NCI-H82 treated with DMSO at 0.1 percent for 48 hours (cell line): ENCODE data around the gene PLXNA2.

Experiments used
- DNase-seq: peaks from one replicate; lab custom pipeline; 2025; ENCODE audit not compliant: unreplicated experiment; lab: John Stamatoyannopoulos, UW

The PLXNA2 gene

DNA sequence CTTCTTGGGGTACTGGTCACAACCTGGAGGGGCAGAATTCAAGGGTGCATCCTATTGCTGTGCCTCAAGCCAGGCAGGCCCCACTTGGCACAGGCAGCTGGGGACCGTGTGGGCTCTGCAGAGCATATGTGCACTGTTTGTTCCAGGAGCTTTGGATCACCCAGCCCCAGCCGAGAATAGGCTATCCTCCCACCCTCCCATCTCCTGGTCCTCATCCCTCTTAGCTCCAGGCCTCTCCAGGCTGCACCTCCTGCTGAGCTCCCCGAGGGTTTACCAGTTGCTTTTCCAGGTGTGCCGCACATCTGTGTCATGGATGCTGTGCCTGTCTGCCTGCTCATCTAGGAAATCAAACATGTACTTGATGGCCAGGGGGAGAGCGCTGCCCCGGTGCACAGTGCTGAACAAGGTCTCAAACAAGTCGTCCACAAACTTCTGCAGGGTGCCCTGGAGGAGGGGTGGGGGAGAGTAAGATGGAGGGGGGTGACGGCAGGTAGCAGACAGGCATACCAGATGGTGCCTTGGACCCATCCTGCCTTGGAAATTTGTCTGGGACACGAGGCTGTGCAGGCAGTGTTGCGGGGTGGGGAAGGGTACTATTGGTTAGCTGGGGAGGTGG lies 212.8 kb downstream of the PLXNA2 start:
- DNase-seq = no peak

DNA sequence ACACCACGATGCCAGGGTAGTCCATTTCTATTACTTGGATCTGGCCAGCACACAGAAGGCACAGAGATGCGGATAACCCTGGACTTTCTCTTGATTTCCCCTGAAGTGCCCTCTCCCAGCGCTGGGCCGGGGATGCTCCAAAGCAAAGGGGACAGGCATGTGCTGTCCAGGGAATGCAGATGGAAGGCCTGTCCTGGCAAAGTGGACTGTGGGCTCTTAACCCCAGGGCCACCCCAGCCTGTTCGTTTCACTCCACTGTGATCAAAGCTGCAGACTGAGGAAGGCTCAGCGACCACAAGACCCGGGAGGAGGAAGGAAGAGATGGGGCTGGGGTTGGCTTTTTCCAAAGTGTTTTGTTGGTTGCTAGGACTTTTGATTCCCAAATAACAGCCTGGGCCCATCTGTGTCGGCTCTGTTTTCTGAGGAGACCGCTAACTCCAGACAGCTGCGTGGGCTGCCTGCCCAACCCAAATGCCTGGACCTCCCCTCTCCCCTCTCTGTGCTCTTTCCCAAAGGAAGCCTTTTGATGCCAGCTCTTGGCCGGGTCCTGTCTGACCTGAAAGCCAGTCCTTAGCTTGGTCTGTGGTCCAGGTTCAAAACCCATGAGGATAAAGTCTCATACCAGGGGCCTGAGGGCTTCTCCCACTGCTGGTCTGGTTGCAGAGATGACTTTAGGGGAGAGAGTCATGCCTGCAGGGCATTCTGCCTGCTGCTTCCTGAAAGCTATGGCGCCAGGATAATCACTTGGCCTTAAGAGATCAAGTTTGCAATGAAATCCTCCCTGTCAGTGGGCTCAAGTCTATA lies 213.7 kb downstream of the PLXNA2 start:
- no peak for DNase-seq

DNA sequence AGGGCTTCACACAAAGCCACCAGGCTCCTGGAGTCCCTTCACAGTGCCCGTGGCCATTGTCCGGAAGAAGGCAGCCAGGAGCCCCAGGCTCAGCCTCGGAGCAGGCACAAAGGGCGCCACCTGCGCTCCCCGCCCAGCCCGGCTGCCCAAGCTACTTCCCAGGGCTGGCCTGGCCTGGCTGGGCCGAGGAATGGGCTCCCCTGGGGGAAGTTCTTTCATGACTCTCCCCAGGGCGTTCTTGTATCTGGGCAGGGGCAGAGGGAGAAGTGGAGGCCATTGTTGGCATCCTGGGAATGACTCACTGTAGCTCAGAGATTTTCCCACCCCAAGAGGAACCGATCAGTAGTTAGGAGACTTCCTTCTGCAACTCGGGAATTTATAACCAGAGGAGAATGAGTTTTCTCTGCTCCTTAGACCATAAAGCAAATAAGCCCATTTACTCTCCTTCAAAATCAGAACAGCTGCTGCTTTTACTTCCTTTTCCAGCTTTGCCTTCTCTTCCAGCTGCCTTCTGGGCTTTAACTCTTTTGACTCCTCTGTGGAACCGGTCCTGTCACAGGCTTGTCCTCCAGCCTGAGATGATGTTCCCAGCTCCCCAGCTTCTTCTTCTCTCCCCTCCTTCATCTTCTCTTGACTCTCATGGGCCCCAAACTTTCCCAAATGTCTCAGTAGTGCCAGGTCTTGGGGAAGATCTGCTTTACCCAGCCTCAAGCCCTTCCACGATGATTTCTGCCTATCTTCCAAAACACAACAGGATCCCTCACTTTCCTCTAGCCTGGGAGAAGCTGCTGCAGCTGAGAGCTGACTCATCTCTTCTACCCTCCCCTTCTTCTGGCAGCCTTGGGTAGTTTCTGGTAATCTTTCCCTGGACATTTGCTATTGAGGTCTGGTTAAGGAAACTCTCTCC lies 214.6 kb downstream of the PLXNA2 start:
- no peak for DNase-seq

DNA sequence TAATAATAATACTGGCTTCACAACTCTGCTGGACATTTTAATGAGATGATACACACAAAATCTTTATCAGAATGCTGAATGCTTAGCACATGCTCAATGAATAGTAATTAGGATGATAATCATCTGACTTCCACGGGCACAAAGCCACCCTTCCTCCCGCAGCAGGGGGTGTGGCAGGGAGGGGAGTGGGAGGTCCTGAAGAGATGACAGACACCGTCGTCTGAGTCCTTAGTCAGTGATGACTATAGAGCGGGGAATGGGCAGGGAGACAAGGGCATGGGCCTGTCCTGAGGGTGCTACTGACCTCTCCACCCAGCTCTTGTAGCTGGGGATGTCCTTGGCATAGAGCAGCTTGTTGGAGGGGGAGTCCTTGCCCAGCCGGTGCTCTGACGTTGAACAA lies 215.7 kb downstream of the PLXNA2 start:
- no peak for DNase-seq

DNA sequence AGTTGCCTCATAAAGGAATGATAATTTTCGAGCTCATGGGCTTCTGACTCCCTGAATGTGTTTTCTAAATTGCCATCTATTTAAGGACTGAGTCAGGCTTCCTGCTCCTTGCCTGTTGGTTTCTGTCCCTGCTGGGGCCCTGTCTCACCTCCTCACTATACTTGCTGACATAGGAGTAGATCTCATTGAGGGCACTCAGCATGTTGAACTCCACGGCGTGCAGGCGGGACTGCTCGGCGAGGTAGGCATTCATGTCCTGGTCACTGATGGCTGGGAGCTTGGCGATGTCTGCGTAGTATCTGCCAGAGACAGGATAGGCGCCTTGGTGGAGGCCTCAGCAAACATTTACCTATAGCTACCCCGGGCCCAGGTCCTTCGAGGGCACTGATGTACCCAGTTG lies 216.3 kb downstream of the PLXNA2 start:
- no peak for DNase-seq

DNA sequence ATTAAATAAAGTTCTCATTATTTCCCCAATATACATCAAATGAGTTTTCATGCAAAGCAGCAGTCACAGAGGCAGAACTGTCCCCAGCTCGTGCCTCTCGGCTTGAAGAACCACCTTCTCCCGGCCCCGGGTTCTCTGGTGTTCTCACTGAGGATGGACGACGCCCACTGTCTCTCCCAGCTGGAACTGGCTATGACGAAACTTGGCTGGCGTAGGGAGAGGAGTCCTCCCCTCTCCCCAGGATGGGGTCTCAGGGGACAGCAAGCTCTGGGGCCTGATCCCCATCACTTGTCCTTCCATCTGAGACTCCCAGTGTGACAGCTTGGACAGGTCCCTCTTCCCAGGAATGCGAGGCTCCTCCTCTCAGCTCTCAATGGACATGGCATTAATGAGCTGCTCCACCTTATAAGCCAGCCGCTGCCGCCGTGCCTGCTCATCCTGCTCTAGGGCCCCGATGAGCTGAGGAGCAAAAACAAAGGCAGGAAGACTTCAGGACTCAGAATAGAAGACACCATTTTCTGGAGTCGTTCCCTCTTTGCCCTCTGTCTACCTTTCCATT lies 217.2 kb downstream of the PLXNA2 start:
- DNase-seq = no peak

DNA sequence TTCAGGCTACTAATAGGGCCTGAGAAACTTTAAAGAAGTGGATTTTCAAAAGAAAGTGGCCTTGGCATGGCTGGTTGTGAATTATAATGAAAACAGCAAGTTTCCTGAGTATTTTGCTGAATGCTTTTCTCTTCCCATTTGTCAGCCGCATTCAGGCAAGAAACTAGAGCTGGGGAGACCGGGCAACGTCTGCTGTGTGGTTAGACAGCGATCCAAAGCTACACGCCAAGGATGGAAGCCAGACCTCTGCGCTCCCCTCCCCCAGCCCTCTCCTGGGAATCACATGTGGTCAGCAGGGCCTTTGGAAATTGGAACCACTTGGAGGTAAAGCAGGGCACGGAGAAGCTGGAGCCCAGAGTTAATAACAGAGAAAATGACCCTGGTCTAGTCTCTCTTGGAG lies 219.2 kb downstream of the PLXNA2 start:
- no peak for DNase-seq

DNA sequence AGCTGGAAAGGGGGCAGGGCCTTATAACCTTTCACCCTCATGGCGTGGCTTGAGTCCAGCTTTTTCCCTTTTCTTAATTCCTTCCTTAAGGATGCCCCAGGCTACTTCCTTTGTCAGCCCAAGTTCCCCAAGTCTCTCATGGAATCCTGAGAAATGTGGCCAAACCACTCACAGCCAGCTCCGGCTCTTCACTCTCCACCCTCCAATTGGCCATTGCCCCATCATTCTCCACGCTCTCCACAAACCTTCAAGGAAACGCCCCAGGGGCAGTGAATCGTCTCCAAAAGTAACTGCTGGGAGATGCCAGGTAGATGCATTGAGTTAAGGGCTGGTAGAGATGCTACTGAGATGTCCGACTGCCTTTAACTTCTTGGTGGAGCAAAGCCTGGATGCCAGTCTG lies 219.8 kb downstream of the PLXNA2 start:
- DNase-seq = no peak

DNA sequence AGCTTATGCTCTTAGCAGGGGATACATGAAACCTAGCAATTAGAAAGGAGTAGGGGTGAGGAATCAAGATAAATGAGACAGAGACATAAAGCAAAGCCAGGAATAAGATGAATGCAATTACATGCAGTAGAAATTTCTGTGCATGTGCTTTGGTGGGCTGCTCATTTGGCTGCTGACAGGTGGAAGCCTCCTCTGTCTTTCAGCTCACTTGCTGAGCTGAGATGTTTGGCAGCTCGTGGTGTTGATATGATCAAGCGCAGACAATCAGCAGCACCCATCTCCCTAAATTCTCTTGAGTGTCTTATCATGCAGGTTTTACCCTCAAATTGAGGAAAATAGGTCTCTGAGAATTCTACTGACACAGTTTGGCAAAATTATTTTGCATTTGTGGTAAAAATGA lies 224.9 kb downstream of the PLXNA2 start:
- no peak for DNase-seq

DNA sequence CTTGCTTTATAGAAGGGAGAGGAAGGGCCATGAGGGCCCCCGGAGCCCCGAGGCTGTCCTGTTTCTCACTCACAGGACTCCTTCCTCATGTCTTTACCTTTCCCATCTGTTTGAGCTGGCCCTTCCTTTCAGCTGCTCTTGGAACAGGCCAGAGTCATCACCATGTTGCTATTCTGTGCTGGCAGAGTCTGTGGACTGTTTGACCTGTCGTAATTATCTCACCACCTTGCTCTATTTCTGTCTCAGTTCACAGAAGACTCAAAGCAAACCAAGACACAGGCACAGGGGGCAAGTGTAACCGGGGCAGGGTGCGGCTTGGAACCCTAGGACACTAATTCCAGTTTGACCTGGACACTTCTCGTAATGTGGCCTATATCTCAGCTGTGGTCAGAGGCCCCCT lies 228.9 kb downstream of the PLXNA2 start:
- no peak for DNase-seq

DNA sequence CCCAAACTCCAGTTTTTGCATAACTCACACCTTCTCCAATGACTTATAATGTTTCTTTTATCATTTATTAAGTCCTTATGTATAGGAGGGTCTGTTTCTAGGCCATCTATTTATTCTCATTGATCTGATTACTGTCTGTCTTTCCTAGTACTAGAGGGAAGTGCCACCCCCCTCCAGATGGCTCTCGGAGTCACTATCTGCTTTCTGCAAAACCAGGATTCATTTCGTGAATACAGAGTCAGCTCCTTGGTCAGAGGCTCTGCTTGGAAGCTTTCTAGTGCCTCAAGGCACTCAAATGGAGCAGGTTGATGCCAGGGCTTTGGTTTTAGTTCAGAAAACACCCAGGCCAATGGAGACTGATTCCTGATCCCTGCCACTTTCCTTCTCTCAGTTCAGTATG lies 231.0 kb downstream of the PLXNA2 start:
- DNase-seq = peak; percentile 83

DNA sequence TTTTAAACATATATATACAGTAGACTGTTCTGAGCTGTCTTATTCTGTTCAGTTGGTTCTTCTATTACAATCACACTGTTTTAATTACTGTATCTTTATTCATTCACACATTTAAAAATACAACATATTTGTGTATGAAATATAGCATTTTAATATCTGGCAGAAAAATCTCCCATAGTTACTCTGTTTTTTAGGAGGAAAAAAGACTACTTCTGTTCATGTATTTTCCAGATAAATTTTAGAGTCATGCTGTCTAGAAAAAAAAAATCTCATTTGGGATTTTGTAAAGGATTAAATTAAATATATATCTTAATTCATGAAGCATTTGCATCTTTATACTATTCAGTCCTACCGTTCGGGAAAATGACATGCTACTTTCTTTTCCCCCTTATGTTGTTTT lies 231.5 kb downstream of the PLXNA2 start:
- no peak for DNase-seq

DNA sequence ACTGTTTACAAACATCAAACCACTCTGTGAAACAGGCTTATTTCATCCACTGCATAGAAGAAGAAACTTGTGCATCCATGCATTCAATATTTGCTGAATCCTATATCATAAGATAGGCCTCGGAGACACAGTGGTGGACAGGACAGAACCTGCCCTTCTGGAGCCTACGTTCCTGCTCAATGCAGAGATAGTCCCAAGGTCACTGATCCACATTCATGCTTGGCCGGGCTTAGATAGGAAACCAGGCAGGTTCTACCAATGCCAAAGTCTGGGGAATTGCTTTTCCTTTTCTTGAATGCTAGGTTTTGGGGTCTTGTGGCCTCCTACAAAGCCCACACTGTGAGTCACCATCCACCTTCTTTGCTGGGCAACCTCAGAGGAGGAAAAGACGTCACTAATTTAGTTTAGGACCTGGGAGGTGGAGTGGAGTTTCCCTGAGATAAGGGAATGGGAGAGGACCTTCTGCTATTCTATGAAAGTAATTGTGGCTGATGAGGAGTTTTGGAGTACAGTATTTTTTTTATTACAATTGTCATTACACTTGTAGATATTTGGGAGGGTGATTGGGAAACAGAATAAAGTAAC lies 233.6 kb downstream of the PLXNA2 start:
- DNase-seq = no peak

DNA sequence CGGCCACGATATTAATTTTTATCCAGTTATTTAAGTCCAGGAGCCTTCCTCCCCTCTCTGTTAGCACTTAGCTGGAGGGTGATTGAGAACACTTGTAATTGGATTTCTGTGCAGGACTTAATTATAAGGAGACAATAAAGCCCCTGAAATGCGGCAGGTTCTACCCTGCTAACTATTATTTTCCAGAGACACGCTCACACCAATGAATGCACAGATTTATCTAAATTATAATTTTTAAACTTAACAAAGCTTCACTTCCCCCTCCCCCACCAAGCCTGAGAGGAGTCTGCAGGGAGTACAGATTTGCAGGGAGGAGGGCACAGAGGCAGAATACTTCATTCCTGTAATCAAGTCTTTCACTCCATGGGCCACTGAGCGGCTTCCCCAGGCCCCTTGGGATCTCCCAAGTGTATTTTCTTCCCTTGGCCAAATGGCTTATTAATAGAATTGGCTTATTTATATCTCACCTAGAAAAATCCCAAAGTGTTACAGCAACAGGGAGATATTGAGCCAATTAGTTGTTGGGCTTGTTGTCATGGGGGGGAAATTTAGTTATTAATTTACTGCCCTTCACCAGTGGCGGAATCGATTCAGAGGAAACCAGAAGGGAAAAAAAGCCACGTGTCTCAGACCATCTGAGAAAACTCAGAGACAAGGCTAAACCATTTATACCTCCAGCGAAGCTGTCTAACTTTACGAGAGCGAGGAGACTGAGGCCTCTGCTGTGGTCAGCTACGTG lies 234.3 kb downstream of the PLXNA2 start:
- peak; percentile 98 for DNase-seq

DNA sequence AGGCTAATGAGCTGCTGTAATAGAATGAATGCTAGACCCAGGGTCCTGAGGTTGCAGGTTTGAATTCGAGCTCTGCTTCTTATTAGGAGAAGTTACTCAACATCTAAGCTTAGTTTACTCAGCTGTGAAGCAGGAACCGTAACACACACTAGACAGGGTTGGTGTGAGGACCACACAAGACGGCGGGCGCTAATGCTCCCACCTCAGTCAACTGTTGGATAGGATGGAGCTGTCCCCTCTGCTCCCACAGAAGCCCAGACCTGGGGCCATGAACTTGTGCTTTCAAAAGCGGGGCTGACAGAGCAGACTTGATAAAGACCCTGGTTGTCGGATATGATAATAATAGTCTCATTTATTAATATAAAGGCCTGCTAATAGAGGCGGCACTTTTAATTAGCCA lies 234.9 kb downstream of the PLXNA2 start:
- no peak for DNase-seq

DNA sequence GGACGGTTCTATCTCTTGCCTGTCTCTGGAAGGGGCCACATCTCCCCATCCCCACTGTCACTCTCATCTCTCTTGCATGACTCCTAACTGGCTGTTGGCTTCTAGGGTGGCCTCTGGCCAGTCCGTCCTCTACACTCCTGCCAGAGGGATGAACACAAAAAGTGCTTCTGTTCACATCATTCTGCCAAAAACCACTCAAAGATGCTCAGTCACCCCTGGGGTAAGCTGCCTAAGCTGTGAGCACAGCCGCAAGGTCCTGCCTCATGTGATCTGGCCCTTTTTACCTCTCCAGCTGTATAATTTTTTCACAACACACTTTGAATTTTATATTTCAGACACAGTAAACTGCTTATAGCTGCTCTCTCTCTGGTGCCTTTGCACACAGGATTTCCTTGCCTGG lies 235.7 kb downstream of the PLXNA2 start:
- no peak for DNase-seq

DNA sequence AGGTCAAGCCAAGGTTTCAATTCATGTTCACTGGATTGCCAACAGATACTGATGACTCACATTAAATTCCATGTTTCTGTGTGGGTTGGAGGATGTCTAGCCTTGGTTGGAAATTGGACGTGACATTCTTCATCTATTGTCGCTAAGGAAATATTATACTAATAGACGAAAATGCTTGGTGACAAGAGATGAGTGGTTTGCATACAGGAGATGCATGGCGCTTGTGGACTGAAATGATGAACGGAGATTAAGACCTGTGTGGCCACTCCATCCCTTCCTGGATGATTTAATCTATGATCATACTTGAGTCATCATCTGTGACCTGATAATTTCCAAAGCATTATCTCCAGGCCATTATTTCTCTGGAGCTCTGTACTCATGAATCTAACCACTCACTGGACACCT lies 236.2 kb downstream of the PLXNA2 start:
- no peak for DNase-seq

DNA sequence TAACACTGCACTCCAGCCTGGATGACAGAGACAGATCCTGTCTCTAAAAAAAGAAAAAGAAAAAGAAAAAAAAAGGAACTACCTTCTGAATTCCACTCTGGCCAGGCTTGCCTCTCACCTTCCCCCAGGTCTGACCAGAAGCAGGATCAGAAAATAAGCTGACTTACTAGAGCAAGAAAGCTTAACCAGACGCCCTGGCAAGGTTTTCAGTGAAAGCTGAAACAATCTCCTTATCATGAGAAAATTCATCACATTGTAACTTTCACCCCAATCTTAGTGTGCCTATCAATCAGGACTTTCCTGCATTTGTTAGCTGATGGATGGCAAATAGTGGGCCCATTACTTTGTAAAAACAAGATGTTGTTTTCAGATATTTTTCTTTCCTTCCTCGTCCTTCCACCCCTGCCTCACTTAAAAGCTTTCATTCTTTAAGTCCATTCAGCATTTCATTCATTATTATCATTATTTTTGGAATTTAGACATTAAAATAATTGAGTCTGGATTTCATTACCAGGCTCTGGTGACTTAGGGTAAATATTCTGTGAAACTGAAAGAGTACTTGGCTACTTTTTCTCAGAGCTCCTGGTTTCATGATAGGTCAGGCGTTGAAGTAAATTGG lies 236.8 kb downstream of the PLXNA2 start:
- DNase-seq = no peak

DNA sequence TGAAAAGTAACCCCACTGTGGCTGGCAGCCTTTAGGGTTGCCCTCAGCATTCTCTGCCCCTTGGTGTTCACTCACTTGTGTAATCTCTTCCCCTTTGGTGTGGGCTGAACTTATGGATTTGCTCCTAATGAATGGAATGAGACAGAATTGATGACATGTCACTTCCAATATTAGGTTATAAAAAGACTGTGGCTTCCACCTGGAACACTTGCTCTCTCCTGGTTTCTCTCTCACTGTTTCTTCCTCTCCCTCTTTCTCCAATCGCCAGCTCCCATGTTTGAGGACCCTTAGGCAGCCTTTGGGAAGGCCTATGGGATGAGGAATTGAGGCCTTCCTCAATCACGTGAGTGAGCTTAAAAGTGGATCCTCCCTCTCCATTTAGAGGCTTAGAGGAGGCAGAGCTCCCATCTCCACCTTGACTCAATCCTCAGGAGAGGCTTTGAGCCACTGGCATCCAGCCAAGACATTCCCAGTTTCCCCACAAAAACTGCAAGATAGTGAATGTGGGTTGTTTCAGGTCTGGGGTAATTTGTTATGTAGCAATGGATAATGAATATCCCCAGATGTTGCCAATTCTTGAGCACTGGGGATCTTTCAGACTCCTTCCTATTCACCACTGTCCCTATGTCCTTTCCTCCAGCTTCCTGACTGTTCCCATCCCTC lies 237.8 kb downstream of the PLXNA2 start:
- DNase-seq = no peak

DNA sequence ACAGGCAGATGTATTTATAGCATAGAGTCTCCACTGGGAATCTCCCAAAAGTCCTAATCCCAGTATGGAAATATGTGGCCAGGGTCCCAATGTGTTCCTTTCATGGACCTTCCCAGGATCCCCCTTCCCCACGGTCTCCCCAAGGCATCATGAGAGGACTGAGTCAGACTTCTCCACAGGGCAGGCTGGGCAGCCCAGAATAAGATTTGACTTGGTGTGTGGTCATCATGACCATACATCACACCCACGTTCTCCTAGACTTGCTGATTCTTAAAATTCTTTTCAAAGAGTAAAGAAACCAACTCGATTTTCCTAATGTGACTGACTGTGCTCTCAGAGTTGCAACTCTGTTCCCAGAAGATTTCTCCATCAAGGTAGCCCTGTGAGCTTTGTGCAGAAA lies 239.3 kb downstream of the PLXNA2 start:
- DNase-seq = no peak
